ENCODE measurements around the gene PPP1R12C. TPM values are rescaled to one million over a fixed set of nuclear protein-coding genes. Genes with fewer than 3 reads are reported as not detected.

PPP1R12C gene
- 34.8 and 39.8 TPM in 2 replicates for total RNA-seq

DNA sequence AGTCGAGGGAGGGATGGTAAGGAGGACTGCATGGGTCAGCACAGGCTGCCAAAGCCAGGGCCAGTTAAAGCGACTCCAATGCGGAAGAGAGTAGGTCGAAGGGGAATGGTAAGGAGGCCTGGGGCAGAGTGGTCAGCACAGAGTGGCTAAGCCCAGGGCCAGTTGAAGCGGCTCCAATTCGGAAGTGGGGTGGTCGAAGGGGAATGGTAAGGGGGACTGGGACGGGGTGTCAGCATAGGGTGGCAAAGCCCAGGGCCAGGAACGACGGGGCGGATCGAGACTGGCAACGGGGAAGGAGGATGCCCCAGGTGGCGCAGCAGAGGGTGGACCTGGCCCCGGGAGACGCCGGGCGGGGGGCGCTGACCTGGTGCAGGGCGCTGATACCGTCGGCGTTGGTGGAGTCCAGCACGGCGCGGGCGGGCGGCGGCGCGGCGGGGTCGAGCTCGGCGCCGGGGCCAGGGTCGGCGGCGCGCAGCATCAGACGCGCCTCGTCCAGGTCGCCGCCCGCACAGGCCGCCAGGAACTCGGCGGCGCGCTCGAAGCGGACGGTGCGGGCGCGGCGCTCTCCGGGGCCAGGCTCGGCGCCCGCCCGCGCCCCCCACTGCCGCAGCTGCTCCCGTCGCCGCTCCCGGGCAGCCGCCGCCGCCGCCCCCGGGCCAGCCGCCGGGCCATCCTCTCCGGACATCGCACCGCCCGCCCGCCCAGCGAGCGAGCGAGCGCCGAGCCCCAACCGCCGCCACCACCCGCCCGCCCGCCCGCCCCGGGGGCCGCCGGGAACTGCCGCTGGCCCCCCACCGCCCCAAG is at the start of gene PPP1R12C:
PPP1R12C (minus strand) TSS at position 779 of the 804 bp plus-strand sequence; CDS start at position 685, 94 bp downstream.

DNA sequence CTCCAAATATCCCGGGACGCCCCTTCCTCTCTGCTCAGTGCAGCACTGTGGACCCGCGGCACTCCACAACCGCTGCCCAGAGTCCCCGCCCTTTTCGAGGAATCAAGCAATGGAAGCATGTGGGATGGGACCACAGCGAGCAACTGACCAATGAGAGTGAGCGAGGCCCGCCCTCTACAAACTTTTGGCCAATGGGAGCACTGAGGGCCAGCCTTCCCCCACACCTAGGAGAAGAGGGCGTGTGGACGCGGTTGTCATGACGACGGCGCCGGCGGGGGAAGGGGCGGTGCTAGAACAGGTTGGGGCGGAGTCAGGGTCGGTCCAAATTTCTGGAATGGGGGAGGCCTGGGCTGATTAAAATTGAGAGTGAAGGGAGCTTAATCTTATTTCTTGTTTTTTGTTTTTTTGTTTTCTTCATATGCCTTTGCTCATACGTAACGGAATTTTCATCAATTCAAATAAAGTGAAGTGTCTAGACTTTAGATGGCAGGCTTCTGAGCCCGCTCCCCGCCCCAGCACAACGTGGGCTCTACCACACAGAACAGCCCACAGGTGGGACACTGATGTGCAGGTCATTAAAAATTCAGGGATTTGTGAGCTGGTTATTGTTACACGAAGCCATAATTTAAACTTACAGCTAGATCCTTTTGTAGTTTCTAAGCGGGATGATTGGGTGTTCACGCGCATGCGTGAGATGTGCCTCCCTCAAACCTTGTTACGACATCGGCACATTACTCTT is 49.3 kb upstream of the PPP1R12C start, which contains the start of gene DNAAF3:
DNAAF3 (minus strand) TSS at position 84 of the 739 bp plus-strand sequence. CDS start 200 bp downstream, outside the sequence.

DNA sequence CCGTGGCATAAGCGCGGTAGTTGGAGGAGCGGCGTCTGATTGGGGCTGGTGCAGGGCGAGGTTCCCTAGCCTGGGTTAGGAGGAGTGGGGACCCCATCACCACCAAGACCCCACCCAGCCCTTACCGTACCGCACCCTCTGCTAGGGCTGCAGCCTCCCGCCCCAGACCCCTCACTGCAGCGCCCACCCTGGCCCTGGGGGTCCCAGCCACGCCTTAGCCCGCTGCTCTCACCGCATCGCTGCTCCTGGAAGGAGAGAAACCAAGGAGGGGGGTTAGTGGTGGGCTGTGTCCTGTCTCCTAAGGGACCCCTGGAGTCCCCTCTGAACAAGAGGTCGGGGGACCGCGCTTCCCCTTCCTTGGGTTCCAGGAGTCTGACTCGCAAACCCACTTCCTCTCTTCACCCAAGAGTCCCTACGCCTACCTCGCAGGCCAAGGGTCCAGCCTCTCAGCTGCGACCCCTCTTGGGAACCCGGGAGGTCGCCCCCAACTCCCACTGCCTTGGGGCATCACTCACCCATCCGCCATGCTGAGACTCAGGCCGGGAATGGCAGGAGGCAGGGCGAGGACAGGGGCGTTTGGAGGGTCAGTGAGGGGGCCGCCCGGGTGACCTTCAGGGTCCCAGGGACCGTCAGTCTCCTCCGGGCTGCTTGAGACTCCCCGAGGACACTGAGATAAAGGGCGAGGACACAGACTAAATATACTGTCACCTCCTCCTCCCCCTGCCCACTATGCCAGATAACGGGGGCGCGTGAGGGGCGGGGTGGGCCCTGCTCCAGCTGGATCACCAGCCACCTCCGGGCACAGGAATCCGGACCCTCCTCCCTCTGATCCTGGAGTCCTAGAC is 39.8 kb upstream of the PPP1R12C start, which contains the start of gene TNNI3:
TNNI3 (minus strand) TSS at position 669 of the 845 bp plus-strand sequence; CDS start at position 526, 143 bp downstream.

DNA sequence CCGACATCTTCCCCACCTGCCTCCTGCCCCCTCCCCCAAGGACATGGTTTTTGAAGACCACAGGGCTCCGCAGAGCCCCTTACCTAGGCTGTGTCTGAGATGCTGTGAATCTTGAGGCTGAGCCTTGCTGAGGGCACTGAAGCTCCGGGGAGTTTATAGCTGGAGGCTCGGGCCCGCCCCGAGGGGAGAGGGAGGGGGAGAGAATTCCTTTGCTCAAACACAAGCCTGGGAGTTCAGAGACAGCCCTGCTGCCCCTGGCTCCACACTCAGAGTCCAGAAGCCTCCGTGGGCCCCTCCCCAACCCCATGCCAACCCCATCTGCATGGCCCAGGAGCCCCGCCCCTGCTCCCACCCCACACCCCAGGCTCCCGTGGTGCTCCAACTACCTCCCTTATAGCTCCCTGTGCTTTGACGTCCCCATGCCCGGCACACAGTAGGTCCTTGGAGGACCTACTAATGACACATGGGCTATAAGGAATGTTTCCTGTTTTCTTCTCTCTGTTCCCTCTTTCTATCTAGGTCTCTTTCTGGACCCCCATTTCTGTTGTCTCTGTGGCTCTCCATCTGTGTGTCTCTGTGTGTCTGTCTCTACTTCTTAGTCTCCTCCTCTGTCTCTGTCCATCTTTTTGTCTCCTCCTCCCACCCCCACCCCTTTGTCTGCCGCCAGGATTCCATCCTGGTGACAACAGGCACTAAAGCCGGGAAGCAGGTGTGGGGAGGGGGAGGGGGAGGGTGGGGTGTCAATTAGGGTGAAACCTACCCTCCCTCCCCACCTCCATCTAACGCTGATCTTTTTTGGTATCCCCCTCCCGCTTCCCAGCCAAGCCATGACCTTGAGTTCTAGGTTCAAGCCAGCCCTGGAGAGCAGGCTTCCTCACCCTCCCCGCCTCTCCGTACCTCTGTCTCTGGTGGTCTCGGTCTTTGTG is 31.9 kb upstream of the PPP1R12C start, which contains the start of gene TNNT1:
TNNT1 (minus strand) TSS at position 129 of the 926 bp plus-strand sequence. CDS start 2,049 bp downstream, outside the sequence.

DNA sequence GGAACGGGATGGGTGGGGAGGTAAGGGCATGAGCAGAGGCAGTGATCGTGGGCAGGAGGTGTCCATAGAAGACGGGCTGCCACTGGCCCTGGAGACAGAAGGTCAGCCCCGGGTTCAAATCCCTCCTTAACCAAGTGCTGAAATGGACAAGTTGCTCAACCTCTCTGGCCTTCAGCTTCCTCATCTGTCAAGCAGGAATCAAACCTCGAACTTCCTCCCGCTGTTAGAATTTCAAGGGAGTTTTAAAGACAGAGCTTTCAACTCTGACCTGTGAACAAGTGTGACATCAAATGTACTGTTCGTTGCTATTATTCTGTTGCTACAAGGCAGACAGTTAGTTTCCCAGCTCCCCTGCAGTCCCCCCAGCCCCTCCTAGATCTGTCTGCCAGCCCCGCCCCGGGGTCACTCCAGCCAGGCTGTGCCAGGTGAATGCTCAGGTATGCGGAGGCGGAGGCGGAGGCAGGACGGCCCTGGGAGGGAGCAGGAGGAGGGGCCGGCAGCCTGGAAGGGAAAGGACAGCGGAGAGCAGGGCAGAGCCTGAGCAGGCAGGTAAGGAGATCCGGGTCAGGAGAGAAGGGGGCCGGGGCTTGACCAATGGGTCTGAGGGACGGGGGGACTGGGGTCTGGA is 42.0 kb downstream of the PPP1R12C start, which contains the start of gene EPS8L1:
EPS8L1 (plus strand) TSS at position 499 of the 628 bp plus-strand sequence. CDS start 576 bp downstream, outside the sequence.

DNA sequence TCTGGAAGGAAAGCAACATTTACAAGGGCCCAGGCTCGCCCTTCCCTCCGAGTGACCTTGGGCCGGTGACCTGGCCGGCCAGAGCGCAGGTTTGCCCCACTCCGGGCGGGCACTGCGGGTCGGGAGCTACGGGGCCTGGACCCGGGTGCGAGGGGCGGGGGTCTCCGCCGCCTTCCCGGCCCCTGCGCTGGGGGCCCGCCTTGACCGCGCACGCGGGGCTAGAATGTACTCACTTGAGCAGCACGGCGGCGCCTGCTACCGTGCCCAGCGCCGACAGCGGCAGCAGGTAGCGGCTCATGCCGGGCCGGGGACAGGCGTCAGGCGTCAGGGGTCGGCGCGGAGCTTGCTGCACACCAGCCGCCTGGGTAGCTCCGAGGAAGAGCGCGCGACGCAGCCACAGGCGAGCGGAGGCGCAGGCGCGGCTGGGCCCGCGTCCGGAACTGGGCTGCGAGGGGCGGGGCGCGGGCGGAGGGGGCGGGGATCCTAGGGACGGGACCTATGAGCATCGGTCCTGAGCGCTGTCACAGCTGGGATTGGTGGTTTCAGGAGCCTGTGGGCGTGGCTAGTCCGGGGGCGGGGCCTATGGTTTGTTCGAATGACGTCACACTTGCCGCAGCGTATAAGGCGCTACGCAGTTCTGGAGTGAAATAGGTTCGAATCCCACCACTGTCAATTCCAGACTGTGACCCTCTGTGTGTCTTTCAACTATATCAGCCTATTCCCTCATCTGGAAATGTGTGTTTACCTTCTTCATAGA is 54.5 kb downstream of the PPP1R12C start, which contains the start of gene RDH13:
RDH13 (minus strand) TSS at position 414 of the 757 bp plus-strand sequence; CDS start at position 298, 116 bp downstream.

Other genes starting within 250 kb of the PPP1R12C start
- not detected in 2 replicates for gene FCAR, start 243.4 kb downstream of the PPP1R12C start, total RNA-seq
- gene NCR1, start 211.5 kb downstream of the PPP1R12C start, total RNA-seq, result not detected in 2 replicates
- not detected in 2 replicates for gene NLRP7, start 170.1 kb downstream of the PPP1R12C start, total RNA-seq
- 0.65 and 12.2 TPM in 2 replicates for gene NLRP2, start 151.3 kb downstream of the PPP1R12C start, total RNA-seq
- not detected in 2 replicates for gene GP6, start 79.4 kb downstream of the PPP1R12C start, total RNA-seq
- 11.0 and 17.6 TPM in 2 replicates for gene RDH13, start 54.5 kb downstream of the PPP1R12C start, total RNA-seq
- gene EPS8L1, start 41.8 kb downstream of the PPP1R12C start, total RNA-seq, result 7.9 and 12.4 TPM in 2 replicates
- 1.4 and 4.7 TPM in 2 replicates for gene TNNT1, start 31.6 kb upstream of the PPP1R12C start, total RNA-seq
- gene TNNI3, start 40.1 kb upstream of the PPP1R12C start, total RNA-seq, result not detected in 2 replicates
- gene DNAAF3, start 49.0 kb upstream of the PPP1R12C start, total RNA-seq, result 0.16 and 0.19 TPM in 2 replicates
- not detected in 2 replicates for gene SYT5, start 62.7 kb upstream of the PPP1R12C start, total RNA-seq
- gene PTPRH, start 91.9 kb upstream of the PPP1R12C start, total RNA-seq, result 0.25 and 0.65 TPM in 2 replicates
- 0.32 and 1.0 TPM in 2 replicates for gene TMEM86B, start 111.1 kb upstream of the PPP1R12C start, total RNA-seq
- 20.4 and 44.2 TPM in 2 replicates for gene PPP6R1, start 141.4 kb upstream of the PPP1R12C start, total RNA-seq
- 21.5 and 23.5 TPM in 2 replicates for gene HSPBP1, start 162.5 kb upstream of the PPP1R12C start, total RNA-seq
- gene BRSK1, start 166.4 kb upstream of the PPP1R12C start, total RNA-seq, result 0.49 and 0.82 TPM in 2 replicates
- not detected in 2 replicates for gene TMEM150B, start 207.7 kb upstream of the PPP1R12C start, total RNA-seq
- 3.9 and 6.2 TPM in 2 replicates for gene KMT5C, start 222.2 kb upstream of the PPP1R12C start, total RNA-seq
- gene COX6B2, start 237.1 kb upstream of the PPP1R12C start, total RNA-seq, result not detected in 2 replicates
- not detected in 2 replicates for gene GARIN5B, start 245.6 kb upstream of the PPP1R12C start, total RNA-seq